Sigmoid colon (tissue), 7 donors: ENCODE measurements around the gene CCDC71L. TPM values are rescaled to one million over a fixed set of nuclear protein-coding genes. Genes with fewer than 3 reads are reported as not detected.

Experiments
- DNase-seq: peaks from one replicate; pipeline ENCODE4 v3.0.0-alpha.2; 2019
- H3K27ac ChIP-seq, 4 donors: fragments of 200-600 bp; sonication (generic); one replicate each; pipeline ENCODE4 v1.5.1; 2016 to 2019; ENCODE audit warnings: mild to moderate bottlenecking in 1 of 4
- H3K27me3 ChIP-seq, 3 donors: fragments of 200-600 bp; sonication (generic); one replicate each; pipeline ENCODE4 v1.5.1; 2019; ENCODE audit warnings: mild to moderate bottlenecking in 1 of 3
- H3K36me3 ChIP-seq, 4 donors: fragments of 200-600 bp; sonication (generic); one replicate each; pipeline ENCODE4 v1.5.1; 2016 to 2019
- H3K4me1 ChIP-seq, 4 donors: fragments of 200-600 bp; sonication (generic); one replicate each; pipeline ENCODE4 v1.5.1; 2017 to 2019
- H3K4me3 ChIP-seq, 4 donors: fragments of 200-600 bp; sonication (generic); one replicate each; pipeline ENCODE4 v1.5.1; 2017 to 2019; ENCODE audit warnings: mild to moderate bottlenecking in 2 of 4, moderate library complexity in 1 of 4
- H3K9me3 ChIP-seq, 4 donors: fragments of 200-600 bp in 3 of 4; sonication (generic) in 3 of 4; one replicate each; pipeline versions ENCODE4 v1.5.1 to v1.6.1; 2013 to 2019
- EP300 ChIP-seq, 4 donors: sonication (generic); formaldehyde crosslinking; IDR thresholded peaks; one replicate each; pipeline ENCODE4 v1.6.1; 2017; ENCODE audit warnings: antibody characterized with exemption in 4 of 4
- POLR2A ChIP-seq, 2 donors: fragments of 450-650 bp; IDR thresholded peaks; one replicate each; pipeline ENCODE4 v1.6.1; 2016; ENCODE audit warnings: antibody characterized with exemption in 2 of 2, mild to moderate bottlenecking in 2 of 2, moderate library complexity in 2 of 2
- POLR2AphosphoS5 ChIP-seq, 4 donors: sonication (generic); formaldehyde crosslinking; IDR thresholded peaks; one replicate each; pipeline ENCODE4 v1.6.1; 2017; ENCODE audit warnings: antibody characterized with exemption in 4 of 4
- WGBS, 2 donors: extraction: QIAGEN DNeasy Blood & Tissue Kit; methylation state at CpG; one replicate each; pipeline ENCODE4 v1.1.7; 2013; 5-methylcytosine and 5-hydroxymethylcytosine counted together
- intact Hi-C: fragments of 100-400 bp; cut with DNase I; formaldehyde crosslinking; loops from one replicate; pipeline ENCODE4 v1.15.1; 2023
- polyA plus RNA-seq, 3 donors: library from polyadenylated mRNA; stranded (reverse); fragments of 200-250 nt; gene quantifications; one replicate each; pipeline ENCODE4 v1.2.3, GENCODE V29; 2013
- total RNA-seq, 4 donors: library from RNA; depleted of rRNA; stranded (reverse); fragments of >200 nt; gene quantifications; one replicate each; pipeline ENCODE4 v1.1.0, GENCODE V29; 2016
- TF ChIP-seq, protein P1 (sequence below), 4 experiments: fragments of 450-650 bp in 3 of 4; fragments of 200-600 bp in 1 of 4; IDR thresholded peaks; one replicate each; pipeline ENCODE4 v1.5.1; 2016 to 2019; ENCODE audit warnings: antibody characterized with exemption in 4 of 4, mild to moderate bottlenecking in 3 of 4, moderate library complexity in 2 of 4
- donor health status: healthy with polysubstance abuse.
- donor health status: Bipolar disorder and iron deficiency.
- donor health status: healthy.

The CCDC71L gene
- total and polyA plus RNA-seq, 7 donors = 8.3 to 84.0 (median 15.0) TPM

GRCh38 chr7:106612432-106612831 is 48.5 kb downstream of the CCDC71L start:
- H3K4me1 ChIP-seq = no peaks in the 10 kb centered on the region
- intact Hi-C loops = no loop called here
- WGBS, 2 donors = 96% methylated on average over 1 of the region's 1 CpG
- no peak overlapping the region for H3K27ac ChIP-seq
- H3K36me3 ChIP-seq = no peaks in the 10 kb centered on the region
- no peak for TF ChIP-seq EP300 (IDR thresholded peaks at IDR 0.05)
- TF ChIP-seq, protein P1, sequence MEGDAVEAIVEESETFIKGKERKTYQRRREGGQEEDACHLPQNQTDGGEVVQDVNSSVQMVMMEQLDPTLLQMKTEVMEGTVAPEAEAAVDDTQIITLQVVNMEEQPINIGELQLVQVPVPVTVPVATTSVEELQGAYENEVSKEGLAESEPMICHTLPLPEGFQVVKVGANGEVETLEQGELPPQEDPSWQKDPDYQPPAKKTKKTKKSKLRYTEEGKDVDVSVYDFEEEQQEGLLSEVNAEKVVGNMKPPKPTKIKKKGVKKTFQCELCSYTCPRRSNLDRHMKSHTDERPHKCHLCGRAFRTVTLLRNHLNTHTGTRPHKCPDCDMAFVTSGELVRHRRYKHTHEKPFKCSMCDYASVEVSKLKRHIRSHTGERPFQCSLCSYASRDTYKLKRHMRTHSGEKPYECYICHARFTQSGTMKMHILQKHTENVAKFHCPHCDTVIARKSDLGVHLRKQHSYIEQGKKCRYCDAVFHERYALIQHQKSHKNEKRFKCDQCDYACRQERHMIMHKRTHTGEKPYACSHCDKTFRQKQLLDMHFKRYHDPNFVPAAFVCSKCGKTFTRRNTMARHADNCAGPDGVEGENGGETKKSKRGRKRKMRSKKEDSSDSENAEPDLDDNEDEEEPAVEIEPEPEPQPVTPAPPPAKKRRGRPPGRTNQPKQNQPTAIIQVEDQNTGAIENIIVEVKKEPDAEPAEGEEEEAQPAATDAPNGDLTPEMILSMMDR (IDR thresholded peaks at IDR 0.05) = no peak
- no peak for TF ChIP-seq POLR2A (IDR thresholded peaks at IDR 0.05)
- TF ChIP-seq POLR2AphosphoS5 (IDR thresholded peaks at IDR 0.05) = no peak
- peaks cover 0 to 4% (median 0%) of the 10 kb centered on the region in 4 donors for H3K9me3 ChIP-seq
- no peak for DNase-seq
- H3K27me3 ChIP-seq = no peaks in the 10 kb centered on the region
- no peak overlapping the region for H3K4me3 ChIP-seq

DNA sequence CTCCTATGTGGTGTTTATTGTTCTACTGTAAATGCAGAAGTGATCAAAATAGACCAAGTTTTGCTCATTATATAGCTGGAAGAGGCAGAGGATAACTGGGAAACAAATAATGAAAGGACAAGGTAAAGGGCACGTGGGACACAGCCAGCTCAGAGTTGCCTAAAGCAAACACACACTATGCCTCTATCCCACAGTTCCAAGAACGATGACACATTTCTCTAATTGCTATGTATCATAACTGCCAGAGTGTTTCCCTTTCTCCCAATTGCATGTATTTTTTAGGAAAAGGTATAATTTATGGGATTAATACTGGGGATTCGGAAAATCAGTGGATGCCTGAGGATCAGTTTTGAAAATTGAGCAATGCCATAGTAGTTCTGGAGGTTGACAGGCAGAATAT is 49.0 kb downstream of the CCDC71L start:
- no peak for DNase-seq
- intact Hi-C loops = no loop called here
- 45 to 69% methylated on average over 3 of the region's 3 CpGs for WGBS, 2 donors
- Histone ChIP-seq H3K9me3 (peaks cover 0 to 4% (median 0%) of the 10 kb centered on the region in 4 donors), H3K27ac (no peak overlapping the region), H3K27me3 (no peaks in the 10 kb centered on the region), H3K36me3 (no peaks in the 10 kb centered on the region), H3K4me3 (no peak overlapping the region), H3K4me1 (no peaks in the 10 kb centered on the region)
- no peak for TF ChIP-seq POLR2AphosphoS5 (IDR thresholded peaks at IDR 0.05)
- no peak for TF ChIP-seq POLR2A (IDR thresholded peaks at IDR 0.05)

- Histone ChIP-seq H3K27ac (no peak overlapping the region), H3K27me3 (no peaks in the 10 kb centered on the region), H3K36me3 (no peaks in the 10 kb centered on the region), H3K4me1 (no peaks in the 10 kb centered on the region), H3K4me3 (no peak overlapping the region), H3K9me3 (peaks cover 0 to 4% (median 0%) of the 10 kb centered on the region in 4 donors)
- intact Hi-C loops = no loop called here
- TF ChIP-seq, protein P1 (IDR thresholded peaks at IDR 0.05) = no peak
- TF ChIP-seq POLR2AphosphoS5 (IDR thresholded peaks at IDR 0.05) (no peak), EP300 (IDR thresholded peaks at IDR 0.05) (no peak), POLR2A (IDR thresholded peaks at IDR 0.05) (no peak)
- 76 to 80% methylated on average over 6 of the region's 6 CpGs for WGBS, 2 donors
- DNase-seq = no peak
These were observed 49.7 kb downstream of the CCDC71L start for GRCh38 chr7:106610996-106611886.

DNA sequence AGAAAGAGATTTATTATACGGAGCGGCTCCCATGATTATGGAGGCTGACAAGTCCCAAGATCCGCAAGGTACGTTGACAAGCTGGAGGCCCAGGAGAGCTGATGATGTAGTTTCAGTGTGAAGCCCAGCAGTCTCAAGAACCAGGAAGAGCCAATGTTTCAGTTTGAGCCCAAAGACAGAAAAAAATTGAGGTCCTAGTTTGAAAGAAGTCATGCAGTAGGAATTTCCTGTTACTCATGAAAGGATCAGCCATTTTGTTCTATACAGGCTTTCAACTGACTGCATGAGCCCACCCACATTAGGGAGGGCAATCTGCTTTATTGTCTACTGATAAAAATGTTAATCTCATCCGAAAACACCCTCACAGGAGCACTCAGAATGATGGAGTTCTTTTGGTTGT is 51.5 kb downstream of the CCDC71L start:
- Histone ChIP-seq H3K27ac (no peak overlapping the region), H3K9me3 (peaks cover 0 to 4% (median 0%) of the 10 kb centered on the region in 4 donors), H3K4me1 (no peaks in the 10 kb centered on the region), H3K4me3 (no peak overlapping the region), H3K27me3 (no peaks in the 10 kb centered on the region), H3K36me3 (no peaks in the 10 kb centered on the region)
- TF ChIP-seq EP300 (IDR thresholded peaks at IDR 0.05) (no peak), POLR2AphosphoS5 (IDR thresholded peaks at IDR 0.05) (no peak), POLR2A (IDR thresholded peaks at IDR 0.05) (no peak)
- TF ChIP-seq, protein P1 (IDR thresholded peaks at IDR 0.05) = no peak
- 93 to 96% methylated on average over 5 of the region's 5 CpGs for WGBS, 2 donors
- intact Hi-C loops = no loop called here
- DNase-seq = no peak

DNA sequence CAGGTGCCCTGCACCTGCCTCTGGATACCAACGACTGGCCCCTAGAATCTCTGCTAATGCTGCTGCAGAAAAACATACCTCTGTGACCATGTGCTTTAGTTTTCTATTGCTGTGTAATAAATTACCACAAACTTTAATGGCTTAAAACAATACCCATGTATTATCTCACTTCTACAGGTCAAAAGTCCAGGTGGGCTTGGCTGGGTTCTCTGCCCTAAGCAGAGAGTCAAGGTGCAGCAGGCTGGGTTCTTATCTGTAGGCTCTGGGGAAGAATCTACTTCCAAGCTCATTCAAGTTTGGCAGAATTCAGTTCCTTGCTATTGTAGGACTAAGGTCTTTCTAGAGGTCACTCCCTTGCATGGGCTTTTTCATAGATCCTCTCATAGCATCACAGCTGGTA is 52.3 kb downstream of the CCDC71L start:
- DNase-seq = no peak
- no peak for TF ChIP-seq EP300 (IDR thresholded peaks at IDR 0.05)
- no peak overlapping the region for H3K27ac ChIP-seq
- intact Hi-C loops = no loop called here
- WGBS, 2 donors = 11 to 58% methylated on average over 1 of the region's 1 CpG
- H3K36me3 ChIP-seq = no peaks in the 10 kb centered on the region
- peaks cover 0 to 4% (median 0%) of the 10 kb centered on the region in 4 donors for H3K9me3 ChIP-seq
- H3K27me3 ChIP-seq = no peaks in the 10 kb centered on the region
- no peaks in the 10 kb centered on the region for H3K4me1 ChIP-seq
- no peak overlapping the region for H3K4me3 ChIP-seq

Other genes with a start within 250 kb of the CCDC71L start
- gene PIK3CG, start 204.1 kb upstream of the CCDC71L start, total RNA-seq = 1 to 10 TPM; 3.9 to 6.4 (median 4.4) TPM
- gene PIK3CG, start 204.1 kb upstream of the CCDC71L start, polyA plus RNA-seq = 1 to 10 TPM in 2 of 3 donors, under 1 TPM in 1; 0.92 to 4.2 (median 1.8) TPM